ENCODE results near the gene KDM2A. TPM values are rescaled to one million over a fixed set of nuclear protein-coding genes. Genes with fewer than 3 reads are reported as not detected.

The KDM2A gene
- total RNA-seq, 2 experiments from 2014 or later: 83.8 to 94.0 TPM

DNA sequence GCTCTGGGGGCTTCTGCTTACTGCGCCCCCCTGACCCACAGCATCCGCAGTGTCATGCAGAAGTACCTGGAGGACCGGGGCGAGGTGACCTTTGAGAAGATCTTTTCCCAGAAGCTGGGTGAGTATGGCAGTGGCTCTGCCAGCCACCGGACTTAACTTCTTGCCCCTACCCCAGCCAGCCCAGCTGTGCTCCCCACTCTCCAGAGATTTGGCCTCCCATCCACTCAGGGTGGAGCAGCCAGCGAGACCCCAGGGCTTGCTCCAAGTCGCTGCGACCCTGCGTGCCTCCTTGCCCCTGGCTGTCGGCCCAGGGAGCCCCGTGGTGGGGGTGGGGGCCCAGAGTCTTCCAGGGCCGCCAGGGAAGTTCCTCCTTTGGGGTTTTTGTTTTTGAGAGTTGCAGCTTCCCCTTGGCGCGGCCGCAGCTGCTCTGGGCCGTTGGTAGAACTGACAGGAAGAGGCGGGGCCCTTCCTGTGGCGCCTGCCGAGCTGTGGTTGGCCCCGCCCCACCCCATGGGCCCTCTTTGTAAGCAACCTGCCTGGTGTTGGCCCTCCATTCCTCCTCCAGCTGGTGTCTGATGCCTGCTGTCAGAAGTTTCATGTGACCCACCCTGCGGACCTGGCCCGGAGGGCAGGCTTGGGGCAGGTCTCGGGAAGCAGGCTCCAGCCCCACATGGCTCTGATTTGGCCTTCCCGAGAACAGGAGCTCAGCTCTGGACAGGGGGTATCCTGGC lies 158.3 kb downstream of the KDM2A start:
- peak overlapping the region; percentile 78 for H3K4me3 Mint-ChIP-seq
- H3K27me3 Mint-ChIP-seq: no peaks in the 10 kb centered on the region
- CTCF ChIA-PET: interaction anchor here (0.9 to 5.4 kb wide), 15 partner anchors 9 to 105 kb away, joined by 3 to 41 read pairs (median 4); partner anchors contain the start of genes ANKRD13D and SSH3
- H3K9me3 Mint-ChIP-seq: no peaks in the 10 kb centered on the region
- H3K27ac Mint-ChIP-seq: peak overlapping the region; percentile 93
- peaks cover 67% of the 10 kb centered on the region for H3K36me3 Mint-ChIP-seq (ENCODE audit: low read depth)
- peaks cover 81% of the 10 kb centered on the region for H3K4me1 Mint-ChIP-seq
- POLR2A ChIA-PET: interaction anchor here (0.6 to 1.7 kb wide), 5 partner anchors 9 to 40 kb away, joined by 4 to 10 read pairs (median 5); partner anchors contain the start of gene SSH3
- DNase-seq: peak; percentile 95

DNA sequence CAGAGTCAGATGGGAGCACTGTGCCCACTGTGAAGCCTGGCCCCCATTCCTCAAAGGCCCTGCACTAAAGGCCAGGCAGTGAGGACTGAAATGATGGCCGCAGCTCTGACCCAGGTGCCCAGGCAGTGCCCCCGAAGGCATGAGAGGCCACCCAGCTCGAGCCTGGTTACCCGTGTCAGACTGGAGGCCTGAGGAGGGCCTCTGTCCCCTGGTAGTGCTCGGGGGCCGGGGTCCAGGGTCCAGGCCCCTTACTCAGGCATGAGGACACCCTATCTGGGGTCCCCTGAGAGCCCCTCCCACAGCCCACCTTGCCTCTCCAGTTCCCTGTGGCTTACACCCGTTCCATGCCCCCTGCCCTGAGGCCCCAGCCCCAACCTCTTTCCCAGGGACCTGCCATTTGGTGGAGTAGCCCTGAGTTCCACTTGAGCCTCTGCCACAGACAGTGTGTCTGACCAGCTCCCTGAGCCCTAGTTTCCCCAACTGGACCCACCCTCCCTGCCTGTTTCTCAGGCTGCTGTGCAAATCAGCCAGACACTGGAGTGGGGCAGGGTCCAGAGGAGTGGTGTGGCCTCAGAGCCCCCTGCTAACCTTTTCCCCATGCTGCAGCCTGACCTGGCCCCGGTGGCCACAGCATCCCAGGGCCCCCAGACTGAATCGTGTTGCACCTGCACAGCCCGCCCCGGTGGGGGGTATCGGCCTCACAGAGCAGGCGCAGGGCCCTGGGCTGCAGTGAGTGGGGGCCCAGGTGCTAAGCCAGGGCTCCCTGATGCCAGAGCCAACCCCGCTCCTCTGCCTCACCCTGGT lies 159.3 kb downstream of the KDM2A start:
- ChIA-PET CTCF (interaction anchor here (0.9 to 5.4 kb wide), 12 partner anchors 11 to 197 kb away, joined by 3 to 41 read pairs (median 4); partner anchors contain the start of genes ANKRD13D and SSH3), POLR2A (interaction anchor here (0.9 to 1.7 kb wide), 3 partner anchors 9 to 39 kb away, joined by 5 to 10 read pairs (median 5); partner anchors contain the start of gene SSH3)
- DNase-seq: no peak
- Mint-ChIP-seq H3K9me3 (no peaks in the 10 kb centered on the region), H3K27ac (peak overlapping the region; percentile 93), H3K4me1 (peaks cover 74% of the 10 kb centered on the region), H3K27me3 (no peaks in the 10 kb centered on the region), H3K4me3 (peak overlapping the region; percentile 78), H3K36me3 (ENCODE audit: low read depth) (peaks cover 67% of the 10 kb centered on the region)

DNA sequence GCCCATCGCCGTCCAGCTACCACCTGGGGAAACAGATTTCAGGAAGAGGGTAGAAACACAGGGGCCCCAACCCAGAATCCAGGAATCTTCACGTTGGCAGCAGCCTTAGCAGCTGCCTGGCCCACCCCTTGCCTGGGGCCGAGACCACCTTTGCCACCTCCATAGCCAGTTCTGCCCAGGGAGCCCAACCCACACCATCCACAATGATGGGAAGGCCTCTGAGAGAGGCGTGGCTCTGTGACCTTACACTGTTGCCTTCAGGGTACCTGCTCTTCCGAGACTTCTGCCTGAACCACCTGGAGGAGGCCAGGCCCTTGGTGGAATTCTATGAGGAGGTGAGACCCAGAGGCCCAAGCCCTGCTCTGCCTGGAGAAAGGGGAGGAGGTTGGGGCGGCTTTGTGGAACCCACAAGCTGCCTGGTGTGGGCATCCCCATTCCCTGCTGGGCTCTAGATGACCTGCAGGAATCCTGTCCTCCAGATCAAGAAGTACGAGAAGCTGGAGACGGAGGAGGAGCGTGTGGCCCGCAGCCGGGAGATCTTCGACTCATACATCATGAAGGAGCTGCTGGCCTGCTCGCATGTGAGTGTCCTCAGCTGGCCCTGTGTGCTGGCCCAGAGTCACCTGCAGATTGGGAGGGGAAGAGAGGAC lies 160.0 kb downstream of the KDM2A start:
- H3K4me1 Mint-ChIP-seq: peaks cover 74% of the 10 kb centered on the region
- POLR2A ChIA-PET: no interaction called here
- peak overlapping the region; percentile 78 for H3K4me3 Mint-ChIP-seq
- H3K36me3 Mint-ChIP-seq (ENCODE audit: low read depth): peaks cover 70% of the 10 kb centered on the region
- no peak for DNase-seq
- no peaks in the 10 kb centered on the region for H3K27me3 Mint-ChIP-seq
- H3K27ac Mint-ChIP-seq: peak overlapping the region; percentile 93
- CTCF ChIA-PET: interaction anchor here (0.6 to 5.4 kb wide), 6 partner anchors 8 to 198 kb away, joined by 3 to 41 read pairs (median 4); partner anchors contain the start of gene ANKRD13D
- no peaks in the 10 kb centered on the region for H3K9me3 Mint-ChIP-seq

DNA sequence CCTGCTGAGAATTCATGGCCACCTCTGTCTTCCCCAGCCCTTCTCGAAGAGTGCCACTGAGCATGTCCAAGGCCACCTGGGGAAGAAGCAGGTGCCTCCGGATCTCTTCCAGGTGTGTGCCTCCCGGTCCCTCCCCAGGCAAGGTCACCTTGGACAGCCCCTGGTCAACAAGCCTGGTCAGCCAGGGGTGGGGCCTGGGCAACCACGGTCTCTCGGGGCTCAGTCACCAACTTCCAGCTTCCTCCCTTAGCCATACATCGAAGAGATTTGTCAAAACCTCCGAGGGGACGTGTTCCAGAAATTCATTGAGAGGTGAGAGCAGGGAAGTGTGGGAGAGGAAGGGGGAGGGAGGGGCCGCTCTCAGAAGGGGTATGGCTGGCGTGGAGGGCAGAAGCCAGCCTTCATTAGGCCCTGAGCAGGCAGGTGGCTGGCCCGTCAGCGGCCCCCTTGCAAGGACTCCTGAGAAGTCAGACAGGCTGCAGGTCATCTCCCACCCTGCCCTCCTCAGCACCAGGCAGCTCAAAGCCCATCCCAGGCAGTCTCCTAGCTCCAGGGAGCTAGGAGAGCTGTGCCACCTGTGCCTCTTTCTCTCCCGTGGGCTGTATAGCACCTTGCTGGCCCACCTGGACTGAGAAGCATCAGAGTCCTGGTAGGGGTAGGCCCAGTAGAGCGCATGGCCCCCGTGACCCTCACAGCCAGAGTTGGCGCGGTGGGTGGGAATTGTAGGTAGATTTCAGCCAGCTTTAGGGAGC lies 160.7 kb downstream of the KDM2A start:
- Mint-ChIP-seq H3K27me3 (no peaks in the 10 kb centered on the region), H3K9me3 (no peaks in the 10 kb centered on the region), H3K27ac (peak overlapping the region; percentile 93), H3K4me1 (peaks cover 72% of the 10 kb centered on the region), H3K4me3 (no peak overlapping the region), H3K36me3 (ENCODE audit: low read depth) (peaks cover 71% of the 10 kb centered on the region)
- ChIA-PET POLR2A (no interaction called here), CTCF (interaction anchor here (0.6 to 5.4 kb wide), 5 partner anchors 9 to 198 kb away, joined by 3 to 41 read pairs (median 3); partner anchors contain the start of gene ANKRD13D)
- no peak for DNase-seq

- ChIA-PET CTCF (interaction anchor here (1.3 to 5.4 kb wide), 3 partner anchors 9 to 37 kb away, joined by 3 to 41 read pairs (median 10); partner anchors contain the start of gene ANKRD13D), POLR2A (no interaction called here)
- peaks cover 71% of the 10 kb centered on the region for H3K36me3 Mint-ChIP-seq (ENCODE audit: low read depth)
- no peaks in the 10 kb centered on the region for H3K27me3 Mint-ChIP-seq
- H3K27ac Mint-ChIP-seq: peak overlapping the region; percentile 93
- no peak for DNase-seq
- H3K9me3 Mint-ChIP-seq: no peaks in the 10 kb centered on the region
- peaks cover 73% of the 10 kb centered on the region for H3K4me1 Mint-ChIP-seq
- no peak overlapping the region for H3K4me3 Mint-ChIP-seq
Measured at GRCh38 chr11:67280341-67280787, 161.3 kb downstream of the KDM2A start.

- DNase-seq: no peak
- Mint-ChIP-seq H3K27me3 (no peaks in the 10 kb centered on the region), H3K4me1 (peaks cover 73% of the 10 kb centered on the region), H3K4me3 (no peak overlapping the region), H3K36me3 (ENCODE audit: low read depth) (peaks cover 65% of the 10 kb centered on the region), H3K27ac (peak overlapping the region; percentile 36), H3K9me3 (no peaks in the 10 kb centered on the region)
- POLR2A ChIA-PET: no interaction called here
- CTCF ChIA-PET: interaction anchor here (1.3 to 3.9 kb wide), 3 partner anchors 10 to 36 kb away, joined by 3 to 36 read pairs (median 10); no protein-coding TSS in a partner anchor
Measured at GRCh38 chr11:67280788-67281551, 161.9 kb downstream of the KDM2A start.

DNA sequence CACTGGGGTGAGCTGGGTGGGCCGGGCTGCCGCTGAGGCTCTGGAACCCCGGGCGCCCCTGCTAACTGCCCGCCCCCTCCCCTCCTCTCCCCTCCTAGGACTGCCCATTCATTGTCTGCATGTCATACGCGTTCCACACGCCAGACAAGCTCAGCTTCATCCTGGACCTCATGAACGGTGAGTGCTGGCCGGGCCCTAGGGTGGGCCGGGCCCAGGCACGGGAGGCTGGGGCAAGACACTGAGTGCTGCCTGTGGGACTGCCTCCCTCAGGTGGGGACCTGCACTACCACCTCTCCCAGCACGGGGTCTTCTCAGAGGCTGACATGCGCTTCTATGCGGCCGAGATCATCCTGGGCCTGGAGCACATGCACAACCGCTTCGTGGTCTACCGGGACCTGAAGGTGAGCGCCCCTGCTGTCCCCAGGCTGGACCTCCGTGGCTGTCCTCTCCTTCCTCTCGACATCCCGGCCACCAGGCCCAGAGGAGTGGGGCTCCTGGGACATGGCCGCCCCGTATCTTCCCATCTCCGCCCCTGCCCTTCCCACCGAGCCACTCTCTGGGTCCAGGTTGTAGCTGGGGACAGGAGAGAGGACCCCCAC lies 162.6 kb downstream of the KDM2A start:
- Mint-ChIP-seq H3K27me3 (no peaks in the 10 kb centered on the region), H3K4me1 (peaks cover 71% of the 10 kb centered on the region)

GRCh38 chr11:67282155-67282875 lies 163.3 kb downstream of the KDM2A start:
- H3K9me3 Mint-ChIP-seq: no peaks in the 10 kb centered on the region
- peaks cover 65% of the 10 kb centered on the region for H3K36me3 Mint-ChIP-seq (ENCODE audit: low read depth)
- ChIA-PET CTCF (interaction anchor here (0.7 to 3.9 kb wide), 6 partner anchors 11 to 35 kb away, joined by 3 to 36 read pairs (median 6); no protein-coding TSS in a partner anchor), POLR2A (no interaction called here)
- peaks cover 71% of the 10 kb centered on the region for H3K4me1 Mint-ChIP-seq
- H3K27me3 Mint-ChIP-seq: no peaks in the 10 kb centered on the region
- H3K27ac Mint-ChIP-seq: peak overlapping the region; percentile 84
- H3K4me3 Mint-ChIP-seq: no peak overlapping the region
- DNase-seq: no peak

More for the DNA sequence above, 162.6 kb downstream of the KDM2A start:
- no peak overlapping the region for H3K4me3 Mint-ChIP-seq
- H3K9me3 Mint-ChIP-seq: no peaks in the 10 kb centered on the region
- peak overlapping the region; percentile 79 for H3K27ac Mint-ChIP-seq
- ChIA-PET POLR2A (no interaction called here), CTCF (interaction anchor here (1.3 to 3.9 kb wide), 4 partner anchors 10 to 36 kb away, joined by 3 to 36 read pairs (median 9); no protein-coding TSS in a partner anchor)
- peaks cover 64% of the 10 kb centered on the region for H3K36me3 Mint-ChIP-seq (ENCODE audit: low read depth)
- DNase-seq: no peak

- Mint-ChIP-seq H3K9me3 (no peaks in the 10 kb centered on the region), H3K36me3 (ENCODE audit: low read depth) (peaks cover 65% of the 10 kb centered on the region), H3K4me3 (no peak overlapping the region), H3K4me1 (peaks cover 71% of the 10 kb centered on the region), H3K27ac (no peak overlapping the region), H3K27me3 (no peaks in the 10 kb centered on the region)
- CTCF ChIA-PET: interaction anchor here (0.7 to 3.9 kb wide), 6 partner anchors 12 to 35 kb away, joined by 3 to 36 read pairs (median 6); no protein-coding TSS in a partner anchor
- POLR2A ChIA-PET: no interaction called here
- DNase-seq: no peak
Measured at GRCh38 chr11:67282876-67283371, 163.9 kb downstream of the KDM2A start.

- Mint-ChIP-seq H3K27ac (peak overlapping the region; percentile 19), H3K36me3 (ENCODE audit: low read depth) (peaks cover 63% of the 10 kb centered on the region), H3K27me3 (no peaks in the 10 kb centered on the region), H3K4me3 (no peak overlapping the region), H3K9me3 (no peaks in the 10 kb centered on the region), H3K4me1 (peaks cover 69% of the 10 kb centered on the region)
- CTCF ChIA-PET: interaction anchor here (0.7 to 3.9 kb wide), 5 partner anchors 12 to 34 kb away, joined by 3 to 36 read pairs (median 8); no protein-coding TSS in a partner anchor
- no peak for DNase-seq
- POLR2A ChIA-PET: no interaction called here
Measured at GRCh38 chr11:67283481-67283963, 164.5 kb downstream of the KDM2A start.
